ENCODE results near the gene HBG2. TPM values are rescaled to one million over a fixed set of nuclear protein-coding genes. Genes with fewer than 3 reads are reported as not detected.
"Not testable (repeated sequence)": the region's sequence is repeated elsewhere in the genome, so short reads cannot be mapped to it uniquely, and the experiment has no call there.

HBG2 gene
- total RNA-seq, 1 experiment from 2014 or later: not detected

DNA sequence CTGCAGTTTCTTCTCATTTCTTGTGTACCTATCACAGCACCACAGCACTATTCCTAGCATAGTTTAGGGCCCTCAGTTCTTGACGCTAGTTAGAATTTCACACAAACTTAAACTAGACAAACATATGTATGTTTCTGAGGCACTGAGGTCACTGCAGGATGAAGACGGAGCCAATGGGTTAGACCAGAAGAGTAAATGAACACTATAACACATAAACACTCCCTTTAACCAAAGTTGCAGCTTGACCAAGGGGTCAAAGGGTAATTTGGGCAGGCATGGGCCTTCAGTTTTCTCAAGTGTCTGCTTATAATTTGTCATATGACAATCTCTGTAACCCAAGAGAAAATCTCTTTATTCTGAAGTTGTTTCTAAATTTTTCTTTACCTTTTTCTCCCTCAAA is 28.0 kb upstream of the HBG2 start:
- no peak for DNase-seq (ENCODE audit: low read depth)

GRCh38 chr11:5281596-5281995 is 27.0 kb upstream of the HBG2 start:
- no peak for DNase-seq (ENCODE audit: low read depth)

DNA sequence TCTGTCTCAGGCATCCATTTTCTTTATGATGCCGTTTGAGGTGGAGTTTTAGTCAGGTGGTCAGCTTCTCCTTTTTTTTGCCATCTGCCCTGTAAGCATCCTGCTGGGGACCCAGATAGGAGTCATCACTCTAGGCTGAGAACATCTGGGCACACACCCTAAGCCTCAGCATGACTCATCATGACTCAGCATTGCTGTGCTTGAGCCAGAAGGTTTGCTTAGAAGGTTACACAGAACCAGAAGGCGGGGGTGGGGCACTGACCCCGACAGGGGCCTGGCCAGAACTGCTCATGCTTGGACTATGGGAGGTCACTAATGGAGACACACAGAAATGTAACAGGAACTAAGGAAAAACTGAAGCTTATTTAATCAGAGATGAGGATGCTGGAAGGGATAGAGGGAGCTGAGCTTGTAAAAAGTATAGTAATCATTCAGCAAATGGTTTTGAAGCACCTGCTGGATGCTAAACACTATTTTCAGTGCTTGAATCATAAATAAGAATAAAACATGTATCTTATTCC is 26.1 kb upstream of the HBG2 start:
- peak; percentile 93 for DNase-seq (ENCODE audit: low read depth)

- DNase-seq (ENCODE audit: low read depth): no peak
Measured at GRCh38 chr11:5279471-5280090, 25.0 kb upstream of the HBG2 start.

DNA sequence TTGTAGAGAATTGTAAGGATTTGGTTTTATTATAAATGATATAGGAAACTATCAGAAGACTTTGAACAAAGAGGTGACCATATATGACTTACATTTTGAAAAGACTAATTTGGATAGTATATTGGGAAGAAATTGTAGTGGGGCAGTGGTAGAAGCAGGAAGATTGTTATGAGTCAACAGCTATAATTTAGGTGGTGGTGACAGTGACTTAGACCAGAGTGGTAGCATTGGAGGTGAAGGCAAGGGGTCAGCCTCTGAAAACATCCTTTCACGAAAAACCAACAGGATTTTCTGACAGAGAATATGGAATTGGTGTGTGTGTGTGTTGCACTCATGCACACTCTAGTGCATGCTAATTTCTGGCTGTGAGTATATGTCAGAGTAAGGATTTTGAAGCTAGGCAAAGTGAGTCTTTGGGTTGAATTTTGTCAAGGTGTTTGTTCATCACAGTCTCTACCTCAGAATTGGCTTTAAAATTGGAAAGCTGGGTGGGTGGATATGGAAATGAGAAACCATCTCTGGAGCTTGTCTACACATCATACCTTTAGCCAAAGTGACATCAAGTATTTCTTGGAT is 23.3 kb upstream of the HBG2 start:
- no peak for DNase-seq (ENCODE audit: low read depth)

GRCh38 chr11:5276697-5277096 is 22.1 kb upstream of the HBG2 start:
- no peak for DNase-seq (ENCODE audit: low read depth)

GRCh38 chr11:5275369-5276110 is 21.0 kb upstream of the HBG2 start:
- DNase-seq (ENCODE audit: low read depth): no peak

GRCh38 chr11:5274395-5274794 is 19.8 kb upstream of the HBG2 start:
- no peak for DNase-seq (ENCODE audit: low read depth)

DNA sequence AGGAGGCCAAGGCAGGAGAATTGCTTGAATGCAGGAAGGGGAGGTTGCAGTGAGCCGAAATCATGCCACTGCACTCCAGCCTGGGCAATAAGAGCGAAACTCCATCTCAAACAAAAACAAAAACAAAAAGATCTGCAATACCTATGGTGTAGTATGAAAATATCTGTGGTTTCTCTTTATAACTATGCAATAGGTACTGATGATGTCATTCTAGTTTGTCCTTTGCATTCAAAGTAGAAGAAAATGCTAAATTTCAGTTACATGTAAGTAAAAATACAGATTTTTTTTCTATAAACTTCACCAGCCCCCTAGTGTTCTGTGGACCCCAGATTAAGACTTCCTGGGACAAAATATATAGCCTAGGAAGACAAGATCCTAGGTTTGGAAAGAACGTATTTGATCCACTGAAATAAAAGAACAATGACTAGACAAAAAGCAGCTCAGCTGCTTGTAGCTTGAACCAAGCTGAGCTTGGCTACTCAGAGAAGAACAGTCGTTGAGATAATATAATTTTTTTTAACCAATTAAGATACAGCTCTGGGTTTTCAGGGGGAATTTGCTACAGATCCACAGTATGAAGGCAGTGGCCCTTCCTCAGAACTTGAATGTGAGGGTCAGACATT is 17.9 kb upstream of the HBG2 start:
- DNase-seq (ENCODE audit: low read depth): no peak

DNA sequence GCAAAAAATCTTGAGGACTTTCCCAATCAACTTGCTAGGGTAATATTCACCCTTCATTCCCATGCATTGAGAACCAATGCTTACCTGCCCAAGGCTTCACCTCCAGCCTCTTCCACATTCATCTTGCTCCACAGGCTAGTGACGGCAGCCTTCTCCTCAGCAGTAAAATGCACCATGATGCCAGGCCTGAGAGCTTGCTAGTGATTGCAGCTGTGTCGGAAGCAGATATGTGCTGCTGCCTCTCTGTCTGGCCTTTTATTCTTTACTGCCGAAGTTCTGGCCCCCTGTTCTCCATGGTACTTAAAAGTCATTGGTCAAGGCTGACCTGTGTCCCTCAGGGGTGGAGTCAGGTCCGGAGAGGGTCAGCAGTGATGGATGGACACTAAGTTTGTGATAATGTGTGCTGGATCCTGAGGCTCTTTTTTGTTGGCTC is 15.2 kb upstream of the HBG2 start, which contains the start of gene HBE1:
Gene HBE1 (minus strand): TSS at position 231 of the 433 bp plus-strand sequence. CDS start 55 bp downstream, at position 176.
- DNase-seq (ENCODE audit: low read depth): no peak

- DNase-seq (ENCODE audit: low read depth): no peak
Measured at GRCh38 chr11:5267033-5267563, 12.5 kb upstream of the HBG2 start.

DNA sequence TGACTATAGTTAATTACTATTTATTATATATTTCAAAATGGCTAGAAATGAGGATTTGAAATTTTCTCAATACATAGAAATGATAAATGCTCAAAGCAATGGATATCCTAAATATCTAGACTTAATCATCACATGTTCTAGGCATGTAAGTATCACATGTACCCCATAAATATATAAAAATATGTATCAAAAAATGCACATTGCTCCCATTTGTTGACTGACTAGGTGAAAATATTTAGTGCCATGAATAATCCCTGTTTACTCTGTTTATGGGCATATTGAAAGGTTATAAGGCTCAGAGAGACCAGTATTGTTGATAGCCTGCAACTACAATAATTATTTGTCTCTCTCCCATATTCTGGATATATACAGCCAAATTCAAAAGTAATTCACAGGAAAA is 12.0 kb upstream of the HBG2 start:
- no peak for DNase-seq (ENCODE audit: low read depth)

DNA sequence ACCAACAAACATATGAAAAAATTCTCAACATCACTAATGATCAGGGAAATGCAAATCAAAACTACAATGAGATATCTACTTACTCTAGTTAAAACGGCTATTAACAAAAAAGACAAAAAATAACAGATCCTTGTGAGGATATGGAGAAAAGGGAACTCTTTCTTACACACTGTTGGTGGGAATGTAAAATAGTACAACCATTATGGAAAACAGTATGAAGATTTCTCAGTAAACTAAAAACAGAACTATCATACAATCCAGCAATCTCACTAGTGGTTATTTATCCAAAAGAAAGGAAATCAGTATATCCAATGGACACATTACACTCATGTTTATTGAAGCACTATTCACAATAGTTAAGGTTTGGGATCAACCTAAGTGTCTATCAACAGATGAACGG is 11.3 kb upstream of the HBG2 start:
- no peak for DNase-seq (ENCODE audit: low read depth)

- no peak for DNase-seq (ENCODE audit: low read depth)
Measured at GRCh38 chr11:5258543-5259262, 4.1 kb upstream of the HBG2 start.

DNA sequence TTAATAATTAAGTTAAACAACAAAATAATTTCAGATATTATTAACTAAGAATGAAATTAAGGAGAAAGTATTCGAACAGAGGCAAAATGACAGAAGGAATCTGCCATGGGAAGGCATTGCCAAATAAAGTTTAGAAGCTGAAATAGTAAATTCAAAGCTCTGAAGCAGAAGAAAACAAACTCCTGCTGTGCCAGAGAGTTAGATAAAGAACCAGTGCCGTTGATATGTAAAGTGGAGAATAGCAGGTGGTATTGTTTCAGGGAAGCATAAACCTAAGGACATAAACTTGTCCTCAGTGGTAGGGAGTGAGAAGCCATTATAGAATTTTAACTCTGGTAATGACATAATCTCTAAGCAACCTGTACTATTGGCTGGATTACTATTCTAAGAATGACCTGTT is 2.7 kb upstream of the HBG2 start:
- no peak for DNase-seq (ENCODE audit: low read depth)

DNA sequence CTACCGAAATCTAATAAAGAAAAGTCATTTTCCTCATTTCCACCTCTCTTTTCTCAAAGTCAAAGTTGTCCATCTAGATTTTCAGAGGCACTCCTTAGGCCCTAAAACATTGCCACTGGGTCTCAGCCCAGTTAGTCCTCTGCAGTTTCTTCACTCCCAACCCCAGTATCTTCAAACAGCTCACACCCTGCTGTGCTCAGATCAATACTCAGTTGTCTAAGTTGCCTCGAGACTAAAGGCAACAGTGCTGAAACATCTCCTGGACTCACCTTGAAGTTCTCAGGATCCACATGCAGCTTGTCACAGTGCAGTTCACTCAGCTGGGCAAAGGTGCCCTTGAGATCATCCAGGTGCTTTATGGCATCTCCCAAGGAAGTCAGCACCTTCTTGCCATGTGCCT is 558 bp downstream of the HBG2 start:
- not testable (repeated sequence) for DNase-seq (ENCODE audit: low read depth)

GRCh38 chr11:5253440-5253839 is 1.1 kb downstream of the HBG2 start:
- not testable (repeated sequence) for DNase-seq (ENCODE audit: low read depth)

- no peak for DNase-seq (ENCODE audit: low read depth)
Measured at GRCh38 chr11:5252919-5253265, 1.7 kb downstream of the HBG2 start.

- DNase-seq (ENCODE audit: low read depth): no peak
Measured at GRCh38 chr11:5252192-5252918, 2.2 kb downstream of the HBG2 start.

GRCh38 chr11:5251746-5252145 is 2.8 kb downstream of the HBG2 start:
- no peak for DNase-seq (ENCODE audit: low read depth)
